ENCODE results near the gene ADAM17. TPM values are rescaled to one million over a fixed set of nuclear protein-coding genes. Genes with fewer than 3 reads are reported as not detected.

The ADAM17 gene
- polyA plus RNA-seq, 1 donor from 2014 or later: 32.6 TPM

GRCh38 chr2:9573840-9574239, 18.2 kb upstream of the ADAM17 start (continued):
- TF ChIP-seq POLR2AphosphoS5 (IDR thresholded peaks at IDR 0.05): no peak

- Histone ChIP-seq H3F3A (ENCODE audit: insufficient read depth, low read length, poor library complexity, severe bottlenecking) (no peaks in the 10 kb centered on the region), H3K27ac (ENCODE audit: low read length) (no peak overlapping the region), H3K79me2 (replicated peaks; ENCODE audit: insufficient read depth, low read length) (no peaks in the 10 kb centered on the region), H3K36me3 (ENCODE audit: insufficient read depth, low read length) (no peaks in the 10 kb centered on the region), H3K4me2 (ENCODE audit: low read length) (no peak overlapping the region), H3K9me2 (ENCODE audit: insufficient read depth, low read length) (no peaks in the 10 kb centered on the region), H3K4me3 (ENCODE audit: low read length) (no peak overlapping the region), H4K20me1 (ENCODE audit: insufficient read depth) (no peaks in the 10 kb centered on the region), H3K9ac (ENCODE audit: low read length) (no peak overlapping the region), H2AFZ (ENCODE audit: low read depth, low read length) (no peak overlapping the region), H3K9me3 (ENCODE audit: low read length) (no peaks in the 10 kb centered on the region), H3K27me3 (ENCODE audit: insufficient read depth, low read depth, low read length) (no peaks in the 10 kb centered on the region)
- no peak for TF ChIP-seq POLR2AphosphoS5 (IDR thresholded peaks at IDR 0.05)
- no peak for TF ChIP-seq CTCF (IDR thresholded peaks at IDR 0.05; ENCODE audit: poor library complexity, severe bottlenecking)
Observed at GRCh38 chr2:9573013-9573720, 17.5 kb upstream of the ADAM17 start.

GRCh38 chr2:9570182-9571060, 14.8 kb upstream of the ADAM17 start:
- TF ChIP-seq POLR2AphosphoS5 (IDR thresholded peaks at IDR 0.05) (no peak), EP300 (conservative IDR thresholded peaks at IDR 0.05; ENCODE audit: poor library complexity, severe bottlenecking) (no peak), SMC3 (conservative IDR thresholded peaks at IDR 0.05; ENCODE audit: poor library complexity) (no peak), RAD21 (conservative IDR thresholded peaks at IDR 0.05) (no peak), CTCF (IDR thresholded peaks at IDR 0.05; ENCODE audit: poor library complexity, severe bottlenecking) (no peak), MXI1 (conservative IDR thresholded peaks at IDR 0.05; ENCODE audit: poor library complexity, severe bottlenecking) (no peak), EZH2 (IDR thresholded peaks at IDR 0.05; ENCODE audit: borderline replicate concordance, insufficient read depth, low read length, poor library complexity, severe bottlenecking) (no peak), TAF1 (IDR thresholded peaks at IDR 0.05; ENCODE audit: low read depth) (no peak)
- TF ChIP-seq, protein P1, sequence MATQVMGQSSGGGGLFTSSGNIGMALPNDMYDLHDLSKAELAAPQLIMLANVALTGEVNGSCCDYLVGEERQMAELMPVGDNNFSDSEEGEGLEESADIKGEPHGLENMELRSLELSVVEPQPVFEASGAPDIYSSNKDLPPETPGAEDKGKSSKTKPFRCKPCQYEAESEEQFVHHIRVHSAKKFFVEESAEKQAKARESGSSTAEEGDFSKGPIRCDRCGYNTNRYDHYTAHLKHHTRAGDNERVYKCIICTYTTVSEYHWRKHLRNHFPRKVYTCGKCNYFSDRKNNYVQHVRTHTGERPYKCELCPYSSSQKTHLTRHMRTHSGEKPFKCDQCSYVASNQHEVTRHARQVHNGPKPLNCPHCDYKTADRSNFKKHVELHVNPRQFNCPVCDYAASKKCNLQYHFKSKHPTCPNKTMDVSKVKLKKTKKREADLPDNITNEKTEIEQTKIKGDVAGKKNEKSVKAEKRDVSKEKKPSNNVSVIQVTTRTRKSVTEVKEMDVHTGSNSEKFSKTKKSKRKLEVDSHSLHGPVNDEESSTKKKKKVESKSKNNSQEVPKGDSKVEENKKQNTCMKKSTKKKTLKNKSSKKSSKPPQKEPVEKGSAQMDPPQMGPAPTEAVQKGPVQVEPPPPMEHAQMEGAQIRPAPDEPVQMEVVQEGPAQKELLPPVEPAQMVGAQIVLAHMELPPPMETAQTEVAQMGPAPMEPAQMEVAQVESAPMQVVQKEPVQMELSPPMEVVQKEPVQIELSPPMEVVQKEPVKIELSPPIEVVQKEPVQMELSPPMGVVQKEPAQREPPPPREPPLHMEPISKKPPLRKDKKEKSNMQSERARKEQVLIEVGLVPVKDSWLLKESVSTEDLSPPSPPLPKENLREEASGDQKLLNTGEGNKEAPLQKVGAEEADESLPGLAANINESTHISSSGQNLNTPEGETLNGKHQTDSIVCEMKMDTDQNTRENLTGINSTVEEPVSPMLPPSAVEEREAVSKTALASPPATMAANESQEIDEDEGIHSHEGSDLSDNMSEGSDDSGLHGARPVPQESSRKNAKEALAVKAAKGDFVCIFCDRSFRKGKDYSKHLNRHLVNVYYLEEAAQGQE (IDR thresholded peaks at IDR 0.05; ENCODE audit: borderline replicate concordance): no peak
- H3K4me2 ChIP-seq (ENCODE audit: low read length): no peak overlapping the region
- H3K9me2 ChIP-seq (ENCODE audit: insufficient read depth, low read length): no peaks in the 10 kb centered on the region
- no peaks in the 10 kb centered on the region for H3F3A ChIP-seq (ENCODE audit: insufficient read depth, low read length, poor library complexity, severe bottlenecking)
- no peaks in the 10 kb centered on the region for H3K27me3 ChIP-seq (ENCODE audit: insufficient read depth, low read depth, low read length)
- H3K9me3 ChIP-seq (ENCODE audit: low read length): no peaks in the 10 kb centered on the region
- no peaks in the 10 kb centered on the region for H4K20me1 ChIP-seq (ENCODE audit: insufficient read depth)
- H3K9ac ChIP-seq (ENCODE audit: low read length): no peak overlapping the region
- no peak overlapping the region for H3K27ac ChIP-seq (ENCODE audit: low read length)
- no peak overlapping the region for H2AFZ ChIP-seq (ENCODE audit: low read depth, low read length)
- no peaks in the 10 kb centered on the region for H3K79me2 ChIP-seq (replicated peaks; ENCODE audit: insufficient read depth, low read length)
- H3K4me3 ChIP-seq (ENCODE audit: low read length): no peak overlapping the region
- H3K36me3 ChIP-seq (ENCODE audit: insufficient read depth, low read length): no peaks in the 10 kb centered on the region
